H9 (cell line): ENCODE measurements around the gene TRABD. TPM values are rescaled to one million over a fixed set of nuclear protein-coding genes. Genes with fewer than 3 reads are reported as not detected.

ENCODE experiments used
- DNase-seq: peaks from one replicate; pipeline ENCODE4 v3.0.0-alpha.2; 2017
- H2AFZ ChIP-seq: one replicate; pipeline ENCODE4 v1.6.1; 2013; ENCODE audit warnings: mild to moderate bottlenecking, low read length, control low read depth, moderate library complexity
- H2AK5ac ChIP-seq: 2 replicates; pipeline ENCODE4 v1.6.1; 2013; ENCODE audit warnings: low read length, control low read depth, mixed read lengths; ENCODE audit not compliant: insufficient read length
- H2BK120ac ChIP-seq: one replicate; pipeline ENCODE4 v1.6.1; 2013; ENCODE audit warnings: low read depth, mild to moderate bottlenecking, low read length, control low read depth, inconsistent platforms; ENCODE audit not compliant: poor library complexity, severe bottlenecking
- H2BK12ac ChIP-seq: 2 replicates; pipeline ENCODE4 v1.6.1; 2013; ENCODE audit warnings: low read length, control low read depth, mixed read lengths, low read depth; ENCODE audit not compliant: insufficient read length
- H2BK15ac ChIP-seq: 2 replicates; pipeline ENCODE4 v1.6.1; 2013; ENCODE audit warnings: low read depth, low read length, control low read depth
- H2BK20ac ChIP-seq: one replicate; pipeline ENCODE4 v1.6.1; 2013; ENCODE audit warnings: low read depth, mild to moderate bottlenecking, low read length, control low read depth, inconsistent platforms; ENCODE audit not compliant: poor library complexity, severe bottlenecking
- H2BK5ac ChIP-seq: 2 replicates; pipeline ENCODE4 v1.6.1; 2013; ENCODE audit warnings: low read length, control low read depth, mixed read lengths; ENCODE audit not compliant: insufficient read length
- H3K14ac ChIP-seq: 2 replicates; pipeline ENCODE4 v1.6.1; 2013; ENCODE audit warnings: low read length, control low read depth; ENCODE audit not compliant: insufficient read depth
- H3K18ac ChIP-seq: 2 replicates; pipeline ENCODE4 v1.6.1; 2013; ENCODE audit warnings: low read depth, mild to moderate bottlenecking, mixed read lengths, low read length, control low read depth; ENCODE audit not compliant: insufficient read length
- H3K23ac ChIP-seq: 2 replicates; pipeline ENCODE4 v1.6.1; 2013; ENCODE audit warnings: low read length, control low read depth, mixed read lengths, low read depth; ENCODE audit not compliant: insufficient read length
- H3K23me2 ChIP-seq: 2 replicates; pipeline ENCODE4 v1.6.1; 2013; ENCODE audit warnings: low read depth, mild to moderate bottlenecking, mixed read lengths, low read length, control low read depth; ENCODE audit not compliant: insufficient read length, poor library complexity, severe bottlenecking
- H3K27ac ChIP-seq: 2 replicates; pipeline ENCODE4 v1.5.1; 2013; ENCODE audit warnings: low read length, control low read depth, mixed read lengths, low read depth; ENCODE audit not compliant: insufficient read length
- H3K27me3 ChIP-seq: 2 replicates; pipeline ENCODE4 v1.6.1; 2013; ENCODE audit warnings: low read length, control low read depth, inconsistent platforms; ENCODE audit not compliant: insufficient read depth
- H3K4ac ChIP-seq: 2 replicates; pipeline ENCODE4 v1.6.1; 2013; ENCODE audit warnings: low read depth, mild to moderate bottlenecking, control low read depth, inconsistent platforms, low read length, moderate library complexity
- H3K4me1 ChIP-seq: 2 replicates; pipeline ENCODE4 v1.6.1; 2013; ENCODE audit warnings: low read length, control low read depth, inconsistent platforms; ENCODE audit not compliant: insufficient read depth
- H3K4me2 ChIP-seq: 2 replicates; pipeline ENCODE4 v1.6.1; 2013; ENCODE audit warnings: low read length, control low read depth, mixed read lengths; ENCODE audit not compliant: insufficient read length, insufficient read depth
- H3K56ac ChIP-seq: 2 replicates; pipeline ENCODE4 v1.6.1; 2013; ENCODE audit warnings: low read depth, mild to moderate bottlenecking, mixed read lengths, low read length, control low read depth; ENCODE audit not compliant: insufficient read length
- H3K79me1 ChIP-seq: 2 replicates; pipeline ENCODE4 v1.6.1; 2013; ENCODE audit warnings: low read depth, mild to moderate bottlenecking, moderate library complexity, low read length, control low read depth, inconsistent platforms; ENCODE audit not compliant: insufficient read depth, poor library complexity, severe bottlenecking
- H3K79me2 ChIP-seq: 2 replicates; pipeline ENCODE4 v1.6.1; 2013; ENCODE audit warnings: low read length, control low read depth, inconsistent platforms; ENCODE audit not compliant: insufficient read depth
- H3K9ac ChIP-seq: 2 replicates; pipeline ENCODE4 v1.6.1; 2013; ENCODE audit warnings: low read length, control low read depth, mixed read lengths; ENCODE audit not compliant: insufficient read length; ENCODE audit errors: extremely low read depth
- H3K9me3 ChIP-seq: one replicate; pipeline ENCODE4 v1.6.1; 2013; ENCODE audit warnings: low read depth, low read length, inconsistent platforms; ENCODE audit not compliant: control insufficient read depth
- H3T11ph ChIP-seq: one replicate; pipeline ENCODE4 v1.6.1; 2013; ENCODE audit warnings: mild to moderate bottlenecking, low read length, control low read depth, inconsistent platforms
- H4K20me1 ChIP-seq: one replicate; pipeline ENCODE4 v1.6.1; 2013; ENCODE audit not compliant: control insufficient read depth, insufficient read length, insufficient read depth
- H4K5ac ChIP-seq: 2 replicates; pipeline ENCODE4 v1.6.1; 2013; ENCODE audit warnings: low read depth, mild to moderate bottlenecking, mixed read lengths, low read length, control low read depth; ENCODE audit not compliant: insufficient read length
- H4K8ac ChIP-seq: replicated peaks from 2 replicates; pipeline ENCODE4 v1.6.1; 2013; ENCODE audit warnings: low read length, control low read depth, mixed read lengths, low read depth; ENCODE audit not compliant: insufficient read length
- H4K91ac ChIP-seq: 2 replicates; pipeline ENCODE4 v1.6.1; 2013; ENCODE audit warnings: low read depth, mild to moderate bottlenecking, moderate library complexity, mixed read lengths, low read length, control low read depth; ENCODE audit not compliant: insufficient read length
- H3K27ac Mint-ChIP-seq, 3 experiments: 2 replicates in 2 of 3; 3 replicates in 1 of 3; pipeline ENCODE4 v1.8.0; 2020 to 2021; ENCODE audit warnings: mixed read lengths in 3 of 3, mild to moderate bottlenecking in 1 of 3, moderate library complexity in 1 of 3
- H3K27me3 Mint-ChIP-seq: 2 replicates; pipeline ENCODE4 v1.8.0; 2021; ENCODE audit warnings: low read depth, mild to moderate bottlenecking, moderate library complexity, mixed read lengths
- H3K36me3 Mint-ChIP-seq, 3 experiments: 2 replicates in 2 of 3; 3 replicates in 1 of 3; pipeline ENCODE4 v1.8.0; 2020 to 2021; ENCODE audit warnings: low read depth in 3 of 3, mixed read lengths in 3 of 3; ENCODE audit not compliant: insufficient read depth in 1 of 3
- H3K4me1 Mint-ChIP-seq, 2 experiments: 2 replicates each; pipeline ENCODE4 v1.8.0; 2020; ENCODE audit warnings: mixed read lengths in 2 of 2
- H3K4me3 Mint-ChIP-seq, 2 experiments: 2 replicates in 1 of 2; 3 replicates in 1 of 2; pipeline ENCODE4 v1.8.0; 2020 to 2021; ENCODE audit warnings: mild to moderate bottlenecking in 2 of 2, mixed read lengths in 2 of 2, moderate library complexity in 1 of 2
- H3K9me3 Mint-ChIP-seq, 2 experiments: 2 replicates in 1 of 2; 3 replicates in 1 of 2; pipeline ENCODE4 v1.8.0; 2020; ENCODE audit warnings: mild to moderate bottlenecking in 2 of 2, mixed read lengths in 2 of 2, moderate library complexity in 1 of 2
- CTCF ChIP-seq: fragments of 200-600 bp; sonication (generic); conservative IDR thresholded peaks from 3 replicates; pipeline ENCODE4 v1.8.0; 2021; ENCODE audit warnings: antibody characterized with exemption, mild to moderate bottlenecking
- WGBS: extraction: QIAGEN DNeasy Blood & Tissue Kit; methylation state at CpG from one replicate; pipeline ENCODE4 v1.1.7; 2013; ENCODE audit warnings: missing lambda C conversion rate, low lambda C conversion rate, mixed read lengths; ENCODE audit not compliant: insufficient read length; ENCODE audit errors: extremely low coverage; 5-methylcytosine and 5-hydroxymethylcytosine counted together
- total RNA-seq: library from RNA; stranded (reverse); gene quantifications from 2 replicates; pipeline ENCODE4 v1.2.1, GENCODE V29; 2021

Gene TRABD
- total RNA-seq, 1 experiment from 2014 or later: 47.8 TPM

GRCh38 chr22:50211147-50211546, 25.4 kb downstream of the TRABD start:
- no peaks in the 10 kb centered on the region for H4K20me1 ChIP-seq
- H2BK5ac ChIP-seq: no peak overlapping the region
- no peak overlapping the region for H3T11ph ChIP-seq
- no peak overlapping the region for H3K56ac ChIP-seq
- no peak overlapping the region for H3K27ac ChIP-seq
- no peaks in the 10 kb centered on the region for H3K27me3 ChIP-seq
- Mint-ChIP-seq H3K9me3 (peaks cover 0 to 8% of the 10 kb centered on the region in 2 experiments; a peak in 1 of 5 replicates), H3K4me1 (peaks cover 2 to 4% of the 10 kb centered on the region in 2 experiments; a peak in 2 of 4 replicates), H3K27ac (peak overlapping the region in 1 of 3 experiments; percentile 29; a peak in 1 of 7 replicates), H3K27me3 (no peaks in the 10 kb centered on the region), H3K36me3 (peaks cover 30 to 67% (median 65%) of the 10 kb centered on the region in 3 experiments; a peak in 6 of 7 replicates), H3K4me3 (no peak overlapping the region)
- no peak for TF ChIP-seq CTCF
- H2AFZ ChIP-seq: no peak overlapping the region
- H3K14ac ChIP-seq: no peak overlapping the region
- H3K23me2 ChIP-seq: no peaks in the 10 kb centered on the region
- no peak overlapping the region for H2BK15ac ChIP-seq
- no peak overlapping the region for H4K91ac ChIP-seq
- H2BK12ac ChIP-seq: no peak overlapping the region
- H2AK5ac ChIP-seq: no peak overlapping the region
- H3K23ac ChIP-seq: no peak overlapping the region
- no peak for DNase-seq
- H4K5ac ChIP-seq: no peak overlapping the region
- no peaks in the 10 kb centered on the region for H3K4me1 ChIP-seq
- no peak overlapping the region for H2BK20ac ChIP-seq
- no CpG with 5 or more reads among the region's 14 CpGs for WGBS
- no peak overlapping the region for H3K4ac ChIP-seq
- no peaks in the 10 kb centered on the region for H3K9me3 ChIP-seq
- no peak overlapping the region for H3K18ac ChIP-seq
- H4K8ac ChIP-seq: no peak overlapping the region
- no peak overlapping the region for H2BK120ac ChIP-seq
- H3K9ac ChIP-seq: no peak overlapping the region
- H3K79me2 ChIP-seq: peaks cover 3% of the 10 kb centered on the region; the same call in 1 of the 2 replicates
- no peak overlapping the region for H3K4me2 ChIP-seq
- H3K79me1 ChIP-seq: no peaks in the 10 kb centered on the region
